Caco-2 (cell line): ENCODE measurements around the gene BAHCC1. TPM values are rescaled to one million over a fixed set of nuclear protein-coding genes. Genes with fewer than 3 reads are reported as not detected.

ENCODE experiments used
- BruUV-seq: library from RNA; stranded (reverse); fragments of 400-500 nt; replicated peaks from 2 replicates; lab custom pipeline; 2021; lab: Mats Ljungman, UMichigan
- CTCF ChIA-PET: fragments of 300-600 bp; sonication (Branson Sonifier 250); formaldehyde crosslinking; loops from one replicate; lab custom pipeline; 2022; ENCODE audit warnings: antibody characterized with exemption; lab: Charles Lee
- POLR2A ChIA-PET: fragments of 300-600 bp; sonication (Branson Sonifier 250); formaldehyde crosslinking; loops from one replicate; lab custom pipeline; 2022; ENCODE audit warnings: antibody characterized with exemption; lab: Charles Lee
- DNase-seq, 2 experiments: peaks; one replicate each; pipeline versions ENCODE4 v3.0.0 to v3.0.0-alpha.2; 2020 to 2022
- H3K27me3 ChIP-seq: replicated peaks from 2 replicates; pipeline ENCODE4 v1.6.0; 2011; ENCODE audit warnings: low read length; ENCODE audit not compliant: control insufficient read depth, insufficient read depth
- H3K36me3 ChIP-seq: 2 replicates; pipeline ENCODE4 v1.5.1; 2011; ENCODE audit warnings: low read length; ENCODE audit not compliant: control insufficient read depth, insufficient read depth
- H3K4me1 ChIP-seq: fragments of 250-450 bp; sonication (Bioruptor Pico); 2 replicates; pipeline ENCODE4 v1.5.1; 2020; ENCODE audit warnings: mild to moderate bottlenecking
- H3K4me3 ChIP-seq: 2 replicates; pipeline ENCODE4 v1.5.1; 2011; ENCODE audit warnings: low read depth, mild to moderate bottlenecking, control low read depth, low read length
- H3K9me3 ChIP-seq: fragments of 250-450 bp; sonication (Bioruptor Pico); 2 replicates; pipeline ENCODE4 v1.5.1; 2020; ENCODE audit warnings: mild to moderate bottlenecking, moderate library complexity
- H3K27ac Mint-ChIP-seq: one replicate; pipeline ENCODE4 v1.8.0; 2022; ENCODE audit warnings: mixed read lengths; ENCODE audit not compliant: unreplicated experiment
- H3K27me3 Mint-ChIP-seq: one replicate; pipeline ENCODE4 v1.8.0; 2022; ENCODE audit warnings: mixed read lengths; ENCODE audit not compliant: insufficient read depth, unreplicated experiment
- H3K36me3 Mint-ChIP-seq: one replicate; pipeline ENCODE4 v1.8.0; 2022; ENCODE audit warnings: mild to moderate bottlenecking, mixed read lengths; ENCODE audit not compliant: insufficient read depth, unreplicated experiment
- H3K4me1 Mint-ChIP-seq: one replicate; pipeline ENCODE4 v1.8.0; 2022; ENCODE audit warnings: low read depth, mixed read lengths; ENCODE audit not compliant: unreplicated experiment
- H3K4me3 Mint-ChIP-seq: one replicate; pipeline ENCODE4 v1.8.0; 2022; ENCODE audit warnings: mild to moderate bottlenecking, moderate library complexity, mixed read lengths; ENCODE audit not compliant: unreplicated experiment
- H3K9me3 Mint-ChIP-seq: one replicate; pipeline ENCODE4 v1.8.0; 2022; ENCODE audit warnings: mixed read lengths; ENCODE audit not compliant: unreplicated experiment
- CTCF ChIP-seq, 2 experiments: fragments of 200-600 bp in 1 of 2; IDR thresholded peaks; 1 replicate in 1 of 2; 2 replicates in 1 of 2; pipeline versions ENCODE4 v1.5.1 to v1.8.0; 2011 to 2022; ENCODE audit warnings: antibody characterized with exemption in 1 of 2, control low read depth in 1 of 2, inconsistent platforms in 1 of 2, low read depth in 1 of 2, low read length in 1 of 2, mild to moderate bottlenecking in 1 of 2, moderate library complexity in 1 of 2; ENCODE audit not compliant: insufficient read depth in 1 of 2, severe bottlenecking in 1 of 2, unreplicated experiment in 1 of 2
- intact Hi-C: fragments of 100-400 bp; cut with micrococcal nuclease; formaldehyde crosslinking; loops from one replicate; pipeline ENCODE4 v1.10.0; 2022; ENCODE audit not compliant: unreplicated experiment
- total RNA-seq: library from RNA; stranded (reverse); gene quantifications from 2 replicates; pipeline ENCODE4 v1.2.3, GENCODE V29; 2022

BAHCC1 gene
- total RNA-seq, 1 experiment from 2014 or later: 10.2 TPM

DNA sequence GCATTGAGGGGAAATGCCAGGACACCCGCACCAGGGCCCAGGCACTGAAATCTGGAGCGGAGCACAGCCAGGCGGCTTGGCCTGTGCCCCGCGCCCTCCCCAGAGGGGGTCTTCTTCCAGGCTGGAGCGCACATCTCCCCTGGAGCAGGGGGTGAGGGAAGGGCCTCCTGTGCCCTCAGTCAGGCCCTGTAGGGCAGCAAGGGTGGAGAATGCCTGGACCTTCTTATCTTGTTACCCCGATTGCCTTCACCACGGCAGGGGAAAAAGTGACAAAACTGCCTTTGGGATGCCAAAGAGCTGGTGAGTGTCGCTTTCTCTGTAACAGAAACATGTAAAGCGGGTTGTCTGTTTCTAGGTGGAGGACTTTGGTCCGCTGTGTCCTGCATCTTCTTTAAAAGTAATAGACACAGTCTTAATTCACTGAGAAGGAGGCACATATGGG, 48.3 kb upstream of the BAHCC1 start:
- H3K9me3 Mint-ChIP-seq: no peaks in the 10 kb centered on the region
- Histone ChIP-seq H3K27me3 (no peaks in the 10 kb centered on the region), H3K36me3 (no peaks in the 10 kb centered on the region), H3K4me1 (peaks cover 12% of the 10 kb centered on the region; the same call in 1 of the 2 replicates), H3K4me3 (peak overlapping the region; percentile 85), H3K9me3 (no peaks in the 10 kb centered on the region)
- H3K27me3 Mint-ChIP-seq: no peaks in the 10 kb centered on the region
- TF ChIP-seq CTCF (IDR thresholded peaks at IDR 0.05; ENCODE audit: insufficient read depth in 1 of 2, low read depth in 1 of 2, low read length in 1 of 2, severe bottlenecking in 1 of 2, unreplicated experiment in 1 of 2): no peak
- peak overlapping the region; percentile 90 for H3K27ac Mint-ChIP-seq
- peaks cover 48% of the 10 kb centered on the region for H3K36me3 Mint-ChIP-seq
- H3K4me1 Mint-ChIP-seq: peaks cover 18% of the 10 kb centered on the region
- CTCF ChIA-PET: no interaction called here
- DNase-seq: no peak
- intact Hi-C loops: loop anchor here (1.0 kb wide), 2 partner anchors 13 to 48 kb away; partner anchors contain the start of gene BAHCC1
- BruUV-seq: no TSS peak
- POLR2A ChIA-PET: interaction anchor here (0.9 to 2.0 kb wide), 4 partner anchors 13 to 162 kb away, joined by 3 to 11 read pairs (median 8); no protein-coding TSS in a partner anchor
- peak overlapping the region; percentile 85 for H3K4me3 Mint-ChIP-seq

DNA sequence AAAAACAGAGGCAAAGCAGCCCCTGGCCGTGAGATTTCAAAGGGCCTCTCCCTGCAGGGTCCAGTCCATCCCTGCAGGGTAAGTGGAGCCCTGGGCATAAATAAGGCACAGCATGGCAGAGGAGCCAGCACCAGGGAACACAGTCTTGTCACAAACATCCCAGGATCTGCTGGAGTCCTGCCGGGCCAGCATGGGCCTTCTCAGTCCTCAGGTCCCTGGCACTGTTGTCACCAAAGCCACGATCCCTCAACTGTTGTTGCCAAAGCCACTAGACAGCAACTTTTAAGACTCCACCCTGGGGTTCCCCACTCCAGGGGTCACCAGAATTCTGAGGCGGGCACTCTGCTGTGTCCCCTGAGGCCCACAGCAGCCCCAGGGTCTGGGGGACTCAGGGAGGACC, 47.8 kb upstream of the BAHCC1 start:
- H3K27me3 ChIP-seq: no peaks in the 10 kb centered on the region
- DNase-seq: no peak
- intact Hi-C loops: no loop called here

More for the DNA sequence above, 47.8 kb upstream of the BAHCC1 start:
- H3K36me3 Mint-ChIP-seq: peaks cover 43% of the 10 kb centered on the region
- H3K4me3 Mint-ChIP-seq: no peak overlapping the region
- ChIA-PET CTCF (no interaction called here), POLR2A (interaction anchor here (0.9 to 2.0 kb wide), 2 partner anchors 13 to 161 kb away, joined by 3 to 9 read pairs; no protein-coding TSS in a partner anchor)
- no peak for TF ChIP-seq CTCF (IDR thresholded peaks at IDR 0.05; ENCODE audit: insufficient read depth in 1 of 2, low read depth in 1 of 2, low read length in 1 of 2, severe bottlenecking in 1 of 2, unreplicated experiment in 1 of 2)
- no peaks in the 10 kb centered on the region for H3K27me3 Mint-ChIP-seq
- no peaks in the 10 kb centered on the region for H3K9me3 Mint-ChIP-seq
- no TSS peak for BruUV-seq
- peaks cover 12% of the 10 kb centered on the region; the same call in 1 of the 2 replicates for H3K4me1 ChIP-seq
- peaks cover 18% of the 10 kb centered on the region for H3K4me1 Mint-ChIP-seq
- no peak overlapping the region for H3K27ac Mint-ChIP-seq
- H3K9me3 ChIP-seq: no peaks in the 10 kb centered on the region
- no peaks in the 10 kb centered on the region for H3K36me3 ChIP-seq
- H3K4me3 ChIP-seq: no peak overlapping the region
